ENCODE measurements around the gene ANXA3.
"Not testable (repeated sequence)": the region's sequence is repeated elsewhere in the genome, so short reads cannot be mapped to it uniquely, and the experiment has no call there.

- TF ChIP-seq, protein P1, sequence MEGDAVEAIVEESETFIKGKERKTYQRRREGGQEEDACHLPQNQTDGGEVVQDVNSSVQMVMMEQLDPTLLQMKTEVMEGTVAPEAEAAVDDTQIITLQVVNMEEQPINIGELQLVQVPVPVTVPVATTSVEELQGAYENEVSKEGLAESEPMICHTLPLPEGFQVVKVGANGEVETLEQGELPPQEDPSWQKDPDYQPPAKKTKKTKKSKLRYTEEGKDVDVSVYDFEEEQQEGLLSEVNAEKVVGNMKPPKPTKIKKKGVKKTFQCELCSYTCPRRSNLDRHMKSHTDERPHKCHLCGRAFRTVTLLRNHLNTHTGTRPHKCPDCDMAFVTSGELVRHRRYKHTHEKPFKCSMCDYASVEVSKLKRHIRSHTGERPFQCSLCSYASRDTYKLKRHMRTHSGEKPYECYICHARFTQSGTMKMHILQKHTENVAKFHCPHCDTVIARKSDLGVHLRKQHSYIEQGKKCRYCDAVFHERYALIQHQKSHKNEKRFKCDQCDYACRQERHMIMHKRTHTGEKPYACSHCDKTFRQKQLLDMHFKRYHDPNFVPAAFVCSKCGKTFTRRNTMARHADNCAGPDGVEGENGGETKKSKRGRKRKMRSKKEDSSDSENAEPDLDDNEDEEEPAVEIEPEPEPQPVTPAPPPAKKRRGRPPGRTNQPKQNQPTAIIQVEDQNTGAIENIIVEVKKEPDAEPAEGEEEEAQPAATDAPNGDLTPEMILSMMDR (IDR thresholded peaks at IDR 0.05) = not testable (repeated sequence)
- TF ChIP-seq POLR2A (IDR thresholded peaks at IDR 0.05) = not testable (repeated sequence)
Measured at GRCh38 chr4:78547899-78548298, 3.7 kb upstream of the ANXA3 start.
